ENCODE data around the gene APOL2. TPM values are rescaled to one million over a fixed set of nuclear protein-coding genes. Genes with fewer than 3 reads are reported as not detected.
"Not testable (repeated sequence)": the region's sequence is repeated elsewhere in the genome, so short reads cannot be mapped to it uniquely, and the experiment has no call there.

Gene APOL2
- total RNA-seq, 1 experiment from 2014 or later: 9.9 TPM

GRCh38 chr22:36210224-36210623 lies 29.1 kb downstream of the APOL2 start:
- Histone ChIP-seq H3K9me3 (ENCODE audit: control insufficient read depth in 1 of 2, insufficient read depth in 1 of 2, low read depth in 1 of 2, low read length in 2 of 2) (no peaks in the 10 kb centered on the region), H3K36me3 (ENCODE audit: control insufficient read depth in 1 of 2, insufficient read depth in 2 of 2, low read length in 2 of 2) (no peaks in the 10 kb centered on the region), H3K9me2 (ENCODE audit: insufficient read depth) (no peaks in the 10 kb centered on the region), H3K79me2 (ENCODE audit: insufficient read depth, low read length) (no peaks in the 10 kb centered on the region), H3K9ac (ENCODE audit: low read length) (no peak overlapping the region), H2AFZ (ENCODE audit: low read depth, low read length, poor library complexity, severe bottlenecking) (no peak overlapping the region), H3K4me2 (ENCODE audit: low read length) (no peak overlapping the region), H3K4me1 (ENCODE audit: control insufficient read depth in 1 of 2, insufficient read depth in 2 of 2, low read length in 2 of 2) (no peaks in the 10 kb centered on the region), H3K27ac (ENCODE audit: low read depth, low read length) (no peak overlapping the region), H3K4me3 (replicated peaks in 1 of 2; ENCODE audit: low read depth in 1 of 2, low read length in 2 of 2) (no peak overlapping the region), H3K27me3 (ENCODE audit: insufficient read depth, low read length) (peaks cover 16% of the 10 kb centered on the region), H4K20me1 (ENCODE audit: insufficient read depth) (no peaks in the 10 kb centered on the region)
- BruUV-seq (replicated peaks): no TSS peak
- DNase-seq (ENCODE audit: low read depth, low spot score): no peak
- no peak for TF ChIP-seq CEBPB (IDR thresholded peaks at IDR 0.05; ENCODE audit: low read depth)
- ChIA-PET POLR2A (interaction anchor here (0.6 kb wide), 1 partner anchor 815 kb away, joined by 4 read pairs; no protein-coding TSS in a partner anchor), RAD21 (ENCODE audit: low non-redundant PET in 1 of 2, low total read pairs in 2 of 2, uncharacterized antibody in 2 of 2, unreplicated experiment in 2 of 2) (no interaction called here), CTCF (no interaction called here)
- intact Hi-C loops (cut with micrococcal nuclease): no loop called here
- no peak for ATAC-seq

- H3K4me1 ChIP-seq (ENCODE audit: control insufficient read depth in 1 of 2, insufficient read depth in 2 of 2, low read length in 2 of 2); H3K36me3 ChIP-seq (ENCODE audit: control insufficient read depth in 1 of 2, insufficient read depth in 2 of 2, low read length in 2 of 2); ATAC-seq; H2AFZ ChIP-seq (ENCODE audit: low read depth, low read length, poor library complexity, severe bottlenecking); H3K9me3 ChIP-seq (ENCODE audit: control insufficient read depth in 1 of 2, insufficient read depth in 1 of 2, low read depth in 1 of 2, low read length in 2 of 2); CTCF ChIA-PET; H3K79me2 ChIP-seq (ENCODE audit: insufficient read depth, low read length); BruUV-seq (replicated peaks); H4K20me1 ChIP-seq (ENCODE audit: insufficient read depth); RAD21 ChIA-PET (ENCODE audit: low non-redundant PET in 1 of 2, low total read pairs in 2 of 2, uncharacterized antibody in 2 of 2, unreplicated experiment in 2 of 2); H3K9ac ChIP-seq (ENCODE audit: low read length); H3K27ac ChIP-seq (ENCODE audit: low read depth, low read length); intact Hi-C loops (cut with micrococcal nuclease); DNase-seq (ENCODE audit: low read depth, low spot score); H3K4me2 ChIP-seq (ENCODE audit: low read length); H3K9me2 ChIP-seq (ENCODE audit: insufficient read depth); H3K4me3 ChIP-seq (replicated peaks in 1 of 2; ENCODE audit: low read depth in 1 of 2, low read length in 2 of 2): not testable (repeated sequence)
- POLR2A ChIA-PET: interaction anchor here (0.6 kb wide), 1 partner anchor 814 kb away, joined by 4 read pairs; no protein-coding TSS in a partner anchor
- peaks cover 16% of the 10 kb centered on the region for H3K27me3 ChIP-seq (ENCODE audit: insufficient read depth, low read length)
Observed at GRCh38 chr22:36209488-36209908, 29.8 kb downstream of the APOL2 start.

- Histone ChIP-seq H3K36me3 (ENCODE audit: control insufficient read depth in 1 of 2, insufficient read depth in 2 of 2, low read length in 2 of 2) (no peaks in the 10 kb centered on the region), H3K9me3 (ENCODE audit: control insufficient read depth in 1 of 2, insufficient read depth in 1 of 2, low read depth in 1 of 2, low read length in 2 of 2) (no peaks in the 10 kb centered on the region), H3K4me1 (ENCODE audit: control insufficient read depth in 1 of 2, insufficient read depth in 2 of 2, low read length in 2 of 2) (no peaks in the 10 kb centered on the region), H3K9me2 (ENCODE audit: insufficient read depth) (no peaks in the 10 kb centered on the region), H2AFZ (ENCODE audit: low read depth, low read length, poor library complexity, severe bottlenecking) (no peak overlapping the region), H3K9ac (ENCODE audit: low read length) (no peak overlapping the region), H3K4me2 (ENCODE audit: low read length) (no peak overlapping the region), H3K27me3 (ENCODE audit: insufficient read depth, low read length) (peaks cover 11% of the 10 kb centered on the region), H4K20me1 (ENCODE audit: insufficient read depth) (no peaks in the 10 kb centered on the region), H3K4me3 (replicated peaks in 1 of 2; ENCODE audit: low read depth in 1 of 2, low read length in 2 of 2) (no peak overlapping the region), H3K27ac (ENCODE audit: low read depth, low read length) (no peak overlapping the region), H3K79me2 (ENCODE audit: insufficient read depth, low read length) (no peaks in the 10 kb centered on the region)
- no TSS peak for BruUV-seq (replicated peaks)
- ATAC-seq: no peak
- CTCF ChIA-PET: no interaction called here
- intact Hi-C loops (cut with micrococcal nuclease): no loop called here
- no peak for TF ChIP-seq SRF (IDR thresholded peaks at IDR 0.05; ENCODE audit: low read depth)
- no peak for TF ChIP-seq YY1 (IDR thresholded peaks at IDR 0.05; ENCODE audit: extremely low read depth, insufficient replicate concordance, low read depth, low read length)
- TF ChIP-seq, protein P1, sequence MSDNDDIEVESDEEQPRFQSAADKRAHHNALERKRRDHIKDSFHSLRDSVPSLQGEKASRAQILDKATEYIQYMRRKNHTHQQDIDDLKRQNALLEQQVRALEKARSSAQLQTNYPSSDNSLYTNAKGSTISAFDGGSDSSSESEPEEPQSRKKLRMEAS (IDR thresholded peaks at IDR 0.05): no peak
- TF ChIP-seq SIN3A (IDR thresholded peaks at IDR 0.05; ENCODE audit: low read depth): no peak
- no peak for TF ChIP-seq CTCF (IDR thresholded peaks at IDR 0.05 in 2 of 3, conservative IDR thresholded peaks at IDR 0.05 in 1 of 3; ENCODE audit: borderline replicate concordance in 1 of 3, insufficient read depth in 1 of 3, low read depth in 2 of 3, low read length in 2 of 3)
- no peak for TF ChIP-seq POLR2A (IDR thresholded peaks at IDR 0.05; ENCODE audit: borderline replicate concordance, extremely low read depth, insufficient read depth, insufficient read length)
- no peak for TF ChIP-seq ZFX (IDR thresholded peaks at IDR 0.05)
- TF ChIP-seq CBX3 (IDR thresholded peaks at IDR 0.05; ENCODE audit: low read depth): no peak
- TF ChIP-seq ELF1 (IDR thresholded peaks at IDR 0.05; ENCODE audit: borderline replicate concordance, low read depth): no peak
- no peak for TF ChIP-seq FOSL1 (IDR thresholded peaks at IDR 0.05; ENCODE audit: low read depth)
- no peak for DNase-seq (ENCODE audit: low read depth, low spot score)
- POLR2A ChIA-PET: no interaction called here
- RAD21 ChIA-PET (ENCODE audit: low non-redundant PET in 1 of 2, low total read pairs in 2 of 2, uncharacterized antibody in 2 of 2, unreplicated experiment in 2 of 2): no interaction called here
Observed at GRCh38 chr22:36208914-36209313, 30.4 kb downstream of the APOL2 start.

Measured in HCT116 (cell line).